ENCODE results near the gene ALB.

ALB gene

DNA sequence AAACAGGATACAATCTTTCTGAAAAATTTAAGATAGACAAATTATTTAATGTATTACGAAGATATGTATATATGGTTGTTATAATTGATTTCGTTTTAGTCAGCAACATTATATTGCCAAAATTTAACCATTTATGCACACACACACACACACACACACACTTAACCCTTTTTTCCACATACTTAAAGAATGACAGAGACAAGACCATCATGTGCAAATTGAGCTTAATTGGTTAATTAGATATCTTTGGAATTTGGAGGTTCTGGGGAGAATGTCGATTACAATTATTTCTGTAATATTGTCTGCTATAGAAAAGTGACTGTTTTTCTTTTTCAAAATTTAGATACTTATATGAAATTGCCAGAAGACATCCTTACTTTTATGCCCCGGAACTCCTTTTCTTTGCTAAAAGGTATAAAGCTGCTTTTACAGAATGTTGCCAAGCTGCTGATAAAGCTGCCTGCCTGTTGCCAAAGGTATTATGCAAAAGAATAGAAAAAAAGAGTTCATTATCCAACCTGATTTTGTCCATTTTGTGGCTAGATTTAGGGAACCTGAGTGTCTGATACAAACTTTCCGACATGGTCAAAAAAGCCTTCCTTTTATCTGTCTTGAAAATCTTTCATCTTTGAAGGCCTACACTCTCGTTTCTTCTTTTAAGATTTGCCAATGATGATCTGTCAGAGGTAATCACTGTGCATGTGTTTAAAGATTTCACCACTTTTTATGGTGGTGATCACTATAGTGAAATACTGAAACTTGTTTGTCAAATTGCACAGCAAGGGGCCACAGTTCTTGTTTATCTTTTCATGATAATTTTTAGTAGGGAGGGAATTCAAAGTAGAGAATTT is 5.2 kb downstream of the ALB start:
- Histone ChIP-seq H3K36me3 (ENCODE audit: control insufficient read depth in 1 of 2, insufficient read depth in 2 of 2, low read length in 2 of 2) (no peaks in the 10 kb centered on the region), H3K9me3 (ENCODE audit: control insufficient read depth in 1 of 2, low read length in 2 of 2) (no peaks in the 10 kb centered on the region), H3K4me1 (ENCODE audit: control insufficient read depth in 1 of 2, insufficient read depth in 2 of 2, low read length in 2 of 2) (no peaks in the 10 kb centered on the region), H3K4me3 (ENCODE audit: low read depth in 1 of 2, low read length in 2 of 2) (no peak overlapping the region), H3K27me3 (ENCODE audit: low read depth, low read length) (no peaks in the 10 kb centered on the region), H3K27ac (ENCODE audit: low read length) (no peak overlapping the region)

DNA sequence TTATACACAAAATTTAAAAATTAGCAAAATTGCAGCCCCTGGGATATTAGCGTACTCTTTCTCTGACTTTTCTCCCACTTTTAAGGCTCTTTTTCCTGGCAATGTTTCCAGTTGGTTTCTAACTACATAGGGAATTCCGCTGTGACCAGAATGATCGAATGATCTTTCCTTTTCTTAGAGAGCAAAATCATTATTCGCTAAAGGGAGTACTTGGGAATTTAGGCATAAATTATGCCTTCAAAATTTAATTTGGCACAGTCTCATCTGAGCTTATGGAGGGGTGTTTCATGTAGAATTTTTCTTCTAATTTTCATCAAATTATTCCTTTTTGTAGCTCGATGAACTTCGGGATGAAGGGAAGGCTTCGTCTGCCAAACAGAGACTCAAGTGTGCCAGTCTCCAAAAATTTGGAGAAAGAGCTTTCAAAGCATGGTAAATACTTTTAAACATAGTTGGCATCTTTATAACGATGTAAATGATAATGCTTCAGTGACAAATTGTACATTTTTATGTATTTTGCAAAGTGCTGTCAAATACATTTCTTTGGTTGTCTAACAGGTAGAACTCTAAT is 6.0 kb downstream of the ALB start:
- no peaks in the 10 kb centered on the region for H3K4me1 ChIP-seq (ENCODE audit: control insufficient read depth in 1 of 2, insufficient read depth in 2 of 2, low read length in 2 of 2)
- H3K27me3 ChIP-seq (ENCODE audit: low read depth, low read length), result no peaks in the 10 kb centered on the region
- no peaks in the 10 kb centered on the region for H3K36me3 ChIP-seq (ENCODE audit: control insufficient read depth in 1 of 2, insufficient read depth in 2 of 2, low read length in 2 of 2)
- H3K4me3 ChIP-seq (ENCODE audit: low read depth in 1 of 2, low read length in 2 of 2), result no peak overlapping the region
- no peaks in the 10 kb centered on the region for H3K9me3 ChIP-seq (ENCODE audit: control insufficient read depth in 1 of 2, low read length in 2 of 2)
- no peak overlapping the region for H3K27ac ChIP-seq (ENCODE audit: low read length)

DNA sequence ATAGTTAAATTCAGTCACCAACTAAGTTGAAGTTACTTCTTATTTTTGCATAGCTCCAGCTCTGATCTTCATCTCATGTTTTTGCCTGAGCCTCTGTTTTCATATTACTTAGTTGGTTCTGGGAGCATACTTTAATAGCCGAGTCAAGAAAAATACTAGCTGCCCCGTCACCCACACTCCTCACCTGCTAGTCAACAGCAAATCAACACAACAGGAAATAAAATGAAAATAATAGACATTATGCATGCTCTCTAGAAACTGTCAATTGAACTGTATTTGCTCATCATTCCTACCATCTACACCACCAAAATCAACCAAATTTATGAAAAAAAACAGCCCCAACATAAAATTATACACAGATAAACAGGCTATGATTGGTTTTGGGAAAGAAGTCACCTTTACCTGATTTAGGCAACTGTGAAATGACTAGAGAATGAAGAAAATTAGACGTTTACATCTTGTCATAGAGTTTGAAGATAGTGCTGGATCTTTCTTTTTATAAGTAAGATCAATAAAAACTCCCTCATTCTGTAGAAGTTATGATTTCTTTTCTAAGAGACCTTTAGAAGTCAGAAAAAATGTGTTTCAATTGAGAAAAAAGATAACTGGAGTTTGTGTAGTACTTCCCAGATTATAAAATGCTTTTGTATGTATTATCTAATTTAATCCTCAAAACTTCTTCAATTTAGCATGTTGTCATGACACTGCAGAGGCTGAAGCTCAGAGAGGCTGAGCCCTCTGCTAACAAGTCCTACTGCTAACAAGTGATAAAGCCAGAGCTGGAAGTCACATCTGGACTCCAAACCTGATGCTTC is 7.0 kb downstream of the ALB start:
- Histone ChIP-seq H3K27me3 (ENCODE audit: low read depth, low read length) (no peaks in the 10 kb centered on the region), H3K9me3 (ENCODE audit: control insufficient read depth in 1 of 2, low read length in 2 of 2) (no peaks in the 10 kb centered on the region), H3K4me3 (ENCODE audit: low read depth in 1 of 2, low read length in 2 of 2) (no peak overlapping the region), H3K4me1 (ENCODE audit: control insufficient read depth in 1 of 2, insufficient read depth in 2 of 2, low read length in 2 of 2) (no peaks in the 10 kb centered on the region), H3K27ac (ENCODE audit: low read length) (no peak overlapping the region), H3K36me3 (ENCODE audit: control insufficient read depth in 1 of 2, insufficient read depth in 2 of 2, low read length in 2 of 2) (no peaks in the 10 kb centered on the region)

DNA sequence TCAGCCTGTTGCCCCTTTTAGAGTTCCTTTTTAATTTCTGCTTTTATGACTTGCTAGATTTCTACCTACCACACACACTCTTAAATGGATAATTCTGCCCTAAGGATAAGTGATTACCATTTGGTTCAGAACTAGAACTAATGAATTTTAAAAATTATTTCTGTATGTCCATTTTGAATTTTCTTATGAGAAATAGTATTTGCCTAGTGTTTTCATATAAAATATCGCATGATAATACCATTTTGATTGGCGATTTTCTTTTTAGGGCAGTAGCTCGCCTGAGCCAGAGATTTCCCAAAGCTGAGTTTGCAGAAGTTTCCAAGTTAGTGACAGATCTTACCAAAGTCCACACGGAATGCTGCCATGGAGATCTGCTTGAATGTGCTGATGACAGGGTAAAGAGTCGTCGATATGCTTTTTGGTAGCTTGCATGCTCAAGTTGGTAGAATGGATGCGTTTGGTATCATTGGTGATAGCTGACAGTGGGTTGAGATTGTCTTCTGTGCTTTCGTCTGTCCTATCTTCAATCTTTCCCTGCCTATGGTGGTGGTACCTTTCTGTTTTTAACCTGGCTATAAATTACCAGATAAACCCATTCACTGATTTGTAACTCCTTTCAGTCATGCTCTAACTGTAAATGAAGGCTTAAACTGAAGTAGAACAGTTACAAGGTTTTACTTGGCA is 7.8 kb downstream of the ALB start:
- no peaks in the 10 kb centered on the region for H3K4me1 ChIP-seq (ENCODE audit: control insufficient read depth in 1 of 2, insufficient read depth in 2 of 2, low read length in 2 of 2)
- no peaks in the 10 kb centered on the region for H3K36me3 ChIP-seq (ENCODE audit: control insufficient read depth in 1 of 2, insufficient read depth in 2 of 2, low read length in 2 of 2)
- H3K27me3 ChIP-seq (ENCODE audit: low read depth, low read length), result no peaks in the 10 kb centered on the region
- H3K27ac ChIP-seq (ENCODE audit: low read length), result no peak overlapping the region
- H3K4me3 ChIP-seq (ENCODE audit: low read depth in 1 of 2, low read length in 2 of 2), result no peak overlapping the region
- H3K9me3 ChIP-seq (ENCODE audit: control insufficient read depth in 1 of 2, low read length in 2 of 2), result no peaks in the 10 kb centered on the region

DNA sequence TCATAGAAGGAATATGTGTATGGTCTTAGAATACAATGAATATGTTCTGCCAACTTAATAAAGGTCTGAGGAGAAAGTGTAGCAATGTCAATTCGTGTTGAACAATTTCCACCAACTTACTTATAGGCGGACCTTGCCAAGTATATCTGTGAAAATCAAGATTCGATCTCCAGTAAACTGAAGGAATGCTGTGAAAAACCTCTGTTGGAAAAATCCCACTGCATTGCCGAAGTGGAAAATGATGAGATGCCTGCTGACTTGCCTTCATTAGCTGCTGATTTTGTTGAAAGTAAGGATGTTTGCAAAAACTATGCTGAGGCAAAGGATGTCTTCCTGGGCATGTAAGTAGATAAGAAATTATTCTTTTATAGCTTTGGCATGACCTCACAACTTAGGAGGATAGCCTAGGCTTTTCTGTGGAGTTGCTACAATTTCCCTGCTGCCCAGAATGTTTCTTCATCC is 9.2 kb downstream of the ALB start:
- no peaks in the 10 kb centered on the region for H3K4me1 ChIP-seq (ENCODE audit: control insufficient read depth in 1 of 2, insufficient read depth in 2 of 2, low read length in 2 of 2)
- no peak overlapping the region for H3K27ac ChIP-seq (ENCODE audit: low read length)
- no peaks in the 10 kb centered on the region for H3K27me3 ChIP-seq (ENCODE audit: low read depth, low read length)
- no peaks in the 10 kb centered on the region for H3K9me3 ChIP-seq (ENCODE audit: control insufficient read depth in 1 of 2, low read length in 2 of 2)
- H3K36me3 ChIP-seq (ENCODE audit: control insufficient read depth in 1 of 2, insufficient read depth in 2 of 2, low read length in 2 of 2), result no peaks in the 10 kb centered on the region
- no peak overlapping the region for H3K4me3 ChIP-seq (ENCODE audit: low read depth in 1 of 2, low read length in 2 of 2)

DNA sequence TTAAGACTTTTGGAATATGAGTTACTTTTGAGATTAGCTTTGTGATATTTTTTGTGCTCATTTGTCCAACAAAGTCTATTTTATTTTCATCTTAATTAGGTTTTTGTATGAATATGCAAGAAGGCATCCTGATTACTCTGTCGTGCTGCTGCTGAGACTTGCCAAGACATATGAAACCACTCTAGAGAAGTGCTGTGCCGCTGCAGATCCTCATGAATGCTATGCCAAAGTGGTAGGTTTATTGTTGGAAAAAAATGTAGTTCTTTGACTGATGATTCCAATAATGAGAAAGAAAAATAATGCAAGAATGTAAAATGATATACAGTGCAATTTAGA is 10.8 kb downstream of the ALB start:
- Histone ChIP-seq H3K27ac (ENCODE audit: low read length) (no peak overlapping the region), H3K27me3 (ENCODE audit: low read depth, low read length) (no peaks in the 10 kb centered on the region), H3K36me3 (ENCODE audit: control insufficient read depth in 1 of 2, insufficient read depth in 2 of 2, low read length in 2 of 2) (no peaks in the 10 kb centered on the region), H3K4me1 (ENCODE audit: control insufficient read depth in 1 of 2, insufficient read depth in 2 of 2, low read length in 2 of 2) (no peaks in the 10 kb centered on the region), H3K4me3 (ENCODE audit: low read depth in 1 of 2, low read length in 2 of 2) (no peak overlapping the region), H3K9me3 (ENCODE audit: control insufficient read depth in 1 of 2, low read length in 2 of 2) (no peaks in the 10 kb centered on the region)

DNA sequence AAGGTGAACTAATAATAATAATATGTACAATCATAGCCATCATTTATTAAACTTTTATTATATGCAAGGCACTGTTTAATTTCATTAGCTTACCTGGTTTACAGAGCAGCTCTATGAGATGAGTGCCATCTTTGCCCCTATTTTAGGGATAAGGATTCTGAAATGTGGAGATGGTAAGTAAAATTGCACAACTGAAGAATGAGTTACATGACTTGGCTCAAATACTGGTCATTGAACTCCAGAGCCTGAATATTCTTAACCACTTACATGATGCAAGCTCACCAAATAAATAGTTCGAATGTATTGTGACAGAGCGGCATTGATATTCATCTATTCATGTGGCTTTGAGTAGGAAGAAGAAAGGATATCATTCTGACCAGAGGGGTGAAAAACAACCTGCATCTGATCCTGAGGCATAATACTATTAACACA is 11.7 kb downstream of the ALB start:
- Histone ChIP-seq H3K27me3 (ENCODE audit: low read depth, low read length) (no peaks in the 10 kb centered on the region), H3K36me3 (ENCODE audit: control insufficient read depth in 1 of 2, insufficient read depth in 2 of 2, low read length in 2 of 2) (no peaks in the 10 kb centered on the region), H3K27ac (ENCODE audit: low read length) (no peak overlapping the region), H3K4me3 (ENCODE audit: low read depth in 1 of 2, low read length in 2 of 2) (no peak overlapping the region), H3K4me1 (ENCODE audit: control insufficient read depth in 1 of 2, insufficient read depth in 2 of 2, low read length in 2 of 2) (no peaks in the 10 kb centered on the region), H3K9me3 (ENCODE audit: control insufficient read depth in 1 of 2, low read length in 2 of 2) (no peaks in the 10 kb centered on the region)

DNA sequence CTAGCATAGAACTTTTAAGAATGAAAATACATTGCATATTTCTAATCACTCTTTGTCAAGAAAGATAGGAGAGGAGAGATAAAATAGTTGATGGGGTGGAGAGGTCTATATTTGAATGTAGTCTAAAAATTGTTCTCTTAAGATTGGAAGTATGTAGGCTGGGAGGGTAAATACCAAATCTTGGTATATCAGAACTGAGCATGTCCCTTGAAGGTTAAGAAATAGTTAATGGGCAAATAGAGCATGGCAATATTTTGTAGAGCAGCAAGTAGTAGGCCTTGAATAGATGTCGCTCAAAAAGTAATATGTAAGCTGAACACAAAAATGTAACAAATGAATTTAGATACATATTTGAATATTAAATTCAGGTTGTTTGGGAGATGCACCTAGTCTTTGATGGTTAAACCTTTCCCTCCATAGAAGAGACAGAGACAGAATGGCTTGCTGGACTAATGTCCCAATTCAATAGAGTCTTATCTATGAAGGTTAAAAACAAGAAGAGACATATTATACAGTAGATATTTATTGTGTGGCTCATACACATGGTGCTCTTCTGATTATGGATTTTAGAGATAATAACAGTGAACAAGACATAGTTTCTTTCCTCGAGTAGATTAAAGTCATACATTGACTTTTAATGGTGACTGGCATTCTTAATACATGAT is 12.5 kb downstream of the ALB start:
- Histone ChIP-seq H3K36me3 (ENCODE audit: control insufficient read depth in 1 of 2, insufficient read depth in 2 of 2, low read length in 2 of 2) (no peaks in the 10 kb centered on the region), H3K4me1 (ENCODE audit: control insufficient read depth in 1 of 2, insufficient read depth in 2 of 2, low read length in 2 of 2) (no peaks in the 10 kb centered on the region), H3K4me3 (ENCODE audit: low read depth in 1 of 2, low read length in 2 of 2) (no peak overlapping the region), H3K9me3 (ENCODE audit: control insufficient read depth in 1 of 2, low read length in 2 of 2) (no peaks in the 10 kb centered on the region), H3K27me3 (ENCODE audit: low read depth, low read length) (no peaks in the 10 kb centered on the region), H3K27ac (ENCODE audit: low read length) (no peak overlapping the region)

DNA sequence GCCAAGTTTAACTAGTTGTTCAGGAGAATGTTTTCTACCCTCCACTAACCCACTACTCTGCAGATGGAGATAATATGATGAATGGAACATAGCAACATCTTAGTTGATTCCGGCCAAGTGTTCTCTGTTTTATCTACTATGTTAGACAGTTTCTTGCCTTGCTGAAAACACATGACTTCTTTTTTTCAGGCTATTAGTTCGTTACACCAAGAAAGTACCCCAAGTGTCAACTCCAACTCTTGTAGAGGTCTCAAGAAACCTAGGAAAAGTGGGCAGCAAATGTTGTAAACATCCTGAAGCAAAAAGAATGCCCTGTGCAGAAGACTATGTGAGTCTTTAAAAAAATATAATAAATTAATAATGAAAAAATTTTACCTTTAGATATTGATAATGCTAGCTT is 13.3 kb downstream of the ALB start:
- Histone ChIP-seq H3K4me3 (ENCODE audit: low read depth in 1 of 2, low read length in 2 of 2) (no peak overlapping the region), H3K9me3 (ENCODE audit: control insufficient read depth in 1 of 2, low read length in 2 of 2) (no peaks in the 10 kb centered on the region), H3K27ac (ENCODE audit: low read length) (no peak overlapping the region), H3K36me3 (ENCODE audit: control insufficient read depth in 1 of 2, insufficient read depth in 2 of 2, low read length in 2 of 2) (no peaks in the 10 kb centered on the region), H3K4me1 (ENCODE audit: control insufficient read depth in 1 of 2, insufficient read depth in 2 of 2, low read length in 2 of 2) (no peaks in the 10 kb centered on the region), H3K27me3 (ENCODE audit: low read depth, low read length) (no peaks in the 10 kb centered on the region)

DNA sequence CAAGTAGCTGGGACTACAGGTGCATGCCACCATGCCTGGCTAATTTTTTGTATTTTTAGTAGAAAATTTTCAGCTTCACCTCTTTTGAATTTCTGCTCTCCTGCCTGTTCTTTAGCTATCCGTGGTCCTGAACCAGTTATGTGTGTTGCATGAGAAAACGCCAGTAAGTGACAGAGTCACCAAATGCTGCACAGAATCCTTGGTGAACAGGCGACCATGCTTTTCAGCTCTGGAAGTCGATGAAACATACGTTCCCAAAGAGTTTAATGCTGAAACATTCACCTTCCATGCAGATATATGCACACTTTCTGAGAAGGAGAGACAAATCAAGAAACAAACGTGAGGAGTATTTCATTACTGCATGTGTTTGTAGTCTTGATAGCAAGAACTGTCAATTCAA is 13.9 kb downstream of the ALB start:
- Histone ChIP-seq H3K27ac (ENCODE audit: low read length) (no peak overlapping the region), H3K27me3 (ENCODE audit: low read depth, low read length) (no peaks in the 10 kb centered on the region), H3K9me3 (ENCODE audit: control insufficient read depth in 1 of 2, low read length in 2 of 2) (no peaks in the 10 kb centered on the region), H3K36me3 (ENCODE audit: control insufficient read depth in 1 of 2, insufficient read depth in 2 of 2, low read length in 2 of 2) (no peaks in the 10 kb centered on the region), H3K4me3 (ENCODE audit: low read depth in 1 of 2, low read length in 2 of 2) (no peak overlapping the region), H3K4me1 (ENCODE audit: control insufficient read depth in 1 of 2, insufficient read depth in 2 of 2, low read length in 2 of 2) (no peaks in the 10 kb centered on the region)

DNA sequence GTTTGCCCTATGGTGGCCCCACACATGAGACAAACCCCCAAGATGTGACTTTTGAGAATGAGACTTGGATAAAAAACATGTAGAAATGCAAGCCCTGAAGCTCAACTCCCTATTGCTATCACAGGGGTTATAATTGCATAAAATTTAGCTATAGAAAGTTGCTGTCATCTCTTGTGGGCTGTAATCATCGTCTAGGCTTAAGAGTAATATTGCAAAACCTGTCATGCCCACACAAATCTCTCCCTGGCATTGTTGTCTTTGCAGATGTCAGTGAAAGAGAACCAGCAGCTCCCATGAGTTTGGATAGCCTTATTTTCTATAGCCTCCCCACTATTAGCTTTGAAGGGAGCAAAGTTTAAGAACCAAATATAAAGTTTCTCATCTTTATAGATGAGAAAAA is 14.6 kb downstream of the ALB start:
- Histone ChIP-seq H3K36me3 (ENCODE audit: control insufficient read depth in 1 of 2, insufficient read depth in 2 of 2, low read length in 2 of 2) (no peaks in the 10 kb centered on the region), H3K4me3 (ENCODE audit: low read depth in 1 of 2, low read length in 2 of 2) (no peak overlapping the region), H3K9me3 (ENCODE audit: control insufficient read depth in 1 of 2, low read length in 2 of 2) (no peaks in the 10 kb centered on the region), H3K4me1 (ENCODE audit: control insufficient read depth in 1 of 2, insufficient read depth in 2 of 2, low read length in 2 of 2) (no peaks in the 10 kb centered on the region), H3K27me3 (ENCODE audit: low read depth, low read length) (no peaks in the 10 kb centered on the region), H3K27ac (ENCODE audit: low read length) (no peak overlapping the region)
